ENCODE data around the gene RALGAPA2. TPM values are rescaled to one million over a fixed set of nuclear protein-coding genes. Genes with fewer than 3 reads are reported as not detected.

Gene RALGAPA2
- total RNA-seq, 1 experiment from 2014 or later, result 10.8 TPM

GRCh38 chr20:20608041-20608440 is 104.4 kb downstream of the RALGAPA2 start:
- H4K20me1 ChIP-seq (ENCODE audit: insufficient read depth), result no peaks in the 10 kb centered on the region; the same call in 1 of the 2 replicates
- H3K4me1 ChIP-seq (ENCODE audit: control insufficient read depth in 1 of 2, insufficient read depth in 2 of 2, low read length in 2 of 2), result no peaks in the 10 kb centered on the region
- H3K9ac ChIP-seq (ENCODE audit: low read length), result no peak overlapping the region
- DNase-seq (ENCODE audit: low read depth, low spot score), result no peak
- no peak overlapping the region for H3K4me2 ChIP-seq (ENCODE audit: low read length)
- no peaks in the 10 kb centered on the region for H3K36me3 ChIP-seq (ENCODE audit: control insufficient read depth in 1 of 2, insufficient read depth in 2 of 2, low read length in 2 of 2)
- no peaks in the 10 kb centered on the region for H3K9me2 ChIP-seq (ENCODE audit: insufficient read depth)
- intact Hi-C loops (cut with micrococcal nuclease), result no loop called here
- TF ChIP-seq SIN3A (IDR thresholded peaks at IDR 0.05; ENCODE audit: low read depth) (no peak), SRF (IDR thresholded peaks at IDR 0.05; ENCODE audit: low read depth) (no peak), CBX3 (IDR thresholded peaks at IDR 0.05; ENCODE audit: low read depth) (no peak), EZH2 (IDR thresholded peaks at IDR 0.05) (no peak), EGR1 (IDR thresholded peaks at IDR 0.05; ENCODE audit: low read depth) (no peak), FOSL1 (IDR thresholded peaks at IDR 0.05; ENCODE audit: low read depth) (no peak), EZH2phosphoT487 (IDR thresholded peaks at IDR 0.05; ENCODE audit: borderline replicate concordance) (no peak)
- no peak for ATAC-seq
- H3K27ac ChIP-seq (ENCODE audit: low read depth, low read length), result no peak overlapping the region
- no peak overlapping the region for H2AFZ ChIP-seq (ENCODE audit: low read depth, low read length, poor library complexity, severe bottlenecking)
- POLR2A ChIA-PET, result no interaction called here
- no TSS peak for BruUV-seq (replicated peaks)
- CTCF ChIA-PET, result no interaction called here
- no peak overlapping the region for H3K4me3 ChIP-seq (replicated peaks in 1 of 2; ENCODE audit: low read depth in 1 of 2, low read length in 2 of 2)
- no peaks in the 10 kb centered on the region for H3K79me2 ChIP-seq (ENCODE audit: insufficient read depth, low read length)
- H3K9me3 ChIP-seq (ENCODE audit: control insufficient read depth in 1 of 2, insufficient read depth in 1 of 2, low read depth in 1 of 2, low read length in 2 of 2), result no peaks in the 10 kb centered on the region
- no peaks in the 10 kb centered on the region for H3K27me3 ChIP-seq (ENCODE audit: insufficient read depth, low read length)
- RAD21 ChIA-PET (ENCODE audit: low non-redundant PET in 1 of 2, low total read pairs in 2 of 2, uncharacterized antibody in 2 of 2, unreplicated experiment in 2 of 2), result no interaction called here

DNA sequence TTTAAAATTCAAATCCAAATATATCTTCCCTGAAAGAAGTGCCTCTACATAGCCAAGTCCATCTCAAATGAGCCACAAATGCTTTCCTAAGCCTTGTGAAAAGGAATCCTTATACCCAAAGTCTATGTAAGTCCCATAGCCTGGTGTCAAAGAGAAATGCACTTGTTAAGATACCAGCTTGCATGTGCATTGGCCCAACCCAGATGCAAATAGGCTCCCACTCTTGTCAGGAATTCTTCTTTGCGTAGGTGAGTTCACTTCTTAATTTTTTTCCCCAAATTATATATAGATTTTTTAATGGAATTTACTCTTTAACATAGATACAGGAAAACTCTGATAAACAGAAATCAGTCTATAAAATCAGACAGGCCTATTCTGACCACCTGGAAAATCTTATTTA is 105.6 kb downstream of the RALGAPA2 start:
- no peaks in the 10 kb centered on the region for H3K27me3 ChIP-seq (ENCODE audit: insufficient read depth, low read length)
- no peak overlapping the region for H3K4me2 ChIP-seq (ENCODE audit: low read length)
- no peak for TF ChIP-seq CEBPB (IDR thresholded peaks at IDR 0.05; ENCODE audit: low read depth)
- TF ChIP-seq SP1 (IDR thresholded peaks at IDR 0.05; ENCODE audit: low read depth), result no peak
- no peak for TF ChIP-seq SRF (IDR thresholded peaks at IDR 0.05; ENCODE audit: low read depth)
- TF ChIP-seq ATF3 (IDR thresholded peaks at IDR 0.05), result no peak
- TF ChIP-seq YY1 (IDR thresholded peaks at IDR 0.05; ENCODE audit: extremely low read depth, insufficient replicate concordance, low read depth, low read length), result no peak
- H3K9me2 ChIP-seq (ENCODE audit: insufficient read depth), result no peaks in the 10 kb centered on the region
- no TSS peak for BruUV-seq (replicated peaks)
- H2AFZ ChIP-seq (ENCODE audit: low read depth, low read length, poor library complexity, severe bottlenecking), result no peak overlapping the region
- RAD21 ChIA-PET (ENCODE audit: low non-redundant PET in 1 of 2, low total read pairs in 2 of 2, uncharacterized antibody in 2 of 2, unreplicated experiment in 2 of 2), result no interaction called here
- no peak overlapping the region for H3K4me3 ChIP-seq (replicated peaks in 1 of 2; ENCODE audit: low read depth in 1 of 2, low read length in 2 of 2)
- intact Hi-C loops (cut with micrococcal nuclease), result no loop called here
- DNase-seq (ENCODE audit: low read depth, low spot score) (no peak), ATAC-seq (no peak)
- no peak overlapping the region for H3K9ac ChIP-seq (ENCODE audit: low read length)
- H3K27ac ChIP-seq (ENCODE audit: low read depth, low read length), result no peak overlapping the region
- POLR2A ChIA-PET, result no interaction called here
- no peaks in the 10 kb centered on the region; the same call in 1 of the 2 replicates for H4K20me1 ChIP-seq (ENCODE audit: insufficient read depth)
- CTCF ChIA-PET, result no interaction called here
- no peaks in the 10 kb centered on the region for H3K36me3 ChIP-seq (ENCODE audit: control insufficient read depth in 1 of 2, insufficient read depth in 2 of 2, low read length in 2 of 2)
- H3K9me3 ChIP-seq (ENCODE audit: control insufficient read depth in 1 of 2, insufficient read depth in 1 of 2, low read depth in 1 of 2, low read length in 2 of 2), result no peaks in the 10 kb centered on the region
- no peaks in the 10 kb centered on the region for H3K79me2 ChIP-seq (ENCODE audit: insufficient read depth, low read length)
- H3K4me1 ChIP-seq (ENCODE audit: control insufficient read depth in 1 of 2, insufficient read depth in 2 of 2, low read length in 2 of 2), result no peaks in the 10 kb centered on the region

All from HCT116 (cell line).